Activated CD8-positive, alpha-beta memory T cell treated with anti-CD3 and anti-CD28 coated beads, Interleukin-2, amount 10 ng/mL, durations not matched to agents 7 days and 5 days (primary cell): ENCODE measurements around the gene LDHAL6B. TPM values are rescaled to one million over a fixed set of nuclear protein-coding genes. Genes with fewer than 3 reads are reported as not detected.

ENCODE experiments used
- ATAC-seq: fragments of 150-1000 bp; cut with Tn5 transposase; one replicate; pipeline ENCODE4 v1.10.0; 2021; ENCODE audit warnings: moderate library complexity
- CTCF ChIA-PET: fragments of 350-600 bp; sonication (Branson Sonifier 250); formaldehyde crosslinking; loops from one replicate; lab custom pipeline; 2021; ENCODE audit warnings: antibody characterized with exemption; lab: Charles Lee
- DNase-seq: peaks from one replicate; pipeline ENCODE4 v3.0.0-alpha.2; 2020
- H3K27ac Mint-ChIP-seq: one replicate; pipeline ENCODE4 v1.8.0; 2021; ENCODE audit warnings: mild to moderate bottlenecking, mixed read lengths
- H3K27me3 Mint-ChIP-seq: one replicate; pipeline ENCODE4 v1.8.0; 2021; ENCODE audit warnings: mixed read lengths
- H3K36me3 Mint-ChIP-seq: one replicate; pipeline ENCODE4 v1.8.0; 2021; ENCODE audit warnings: mild to moderate bottlenecking, mixed read lengths
- H3K4me1 Mint-ChIP-seq: one replicate; pipeline ENCODE4 v1.8.0; 2021; ENCODE audit warnings: mixed read lengths
- H3K4me3 Mint-ChIP-seq: one replicate; pipeline ENCODE4 v1.8.0; 2021; ENCODE audit warnings: mild to moderate bottlenecking, moderate library complexity, mixed read lengths
- H3K9me3 Mint-ChIP-seq: one replicate; pipeline ENCODE4 v1.8.0; 2022; ENCODE audit warnings: low read depth, mixed read lengths
- total RNA-seq, 2 experiments: library from RNA; stranded (reverse); gene quantifications; one replicate each; pipeline ENCODE4 v1.2.3, GENCODE V29; 2021

Gene LDHAL6B
- total RNA-seq, 2 experiments from 2014 or later: not detected

DNA sequence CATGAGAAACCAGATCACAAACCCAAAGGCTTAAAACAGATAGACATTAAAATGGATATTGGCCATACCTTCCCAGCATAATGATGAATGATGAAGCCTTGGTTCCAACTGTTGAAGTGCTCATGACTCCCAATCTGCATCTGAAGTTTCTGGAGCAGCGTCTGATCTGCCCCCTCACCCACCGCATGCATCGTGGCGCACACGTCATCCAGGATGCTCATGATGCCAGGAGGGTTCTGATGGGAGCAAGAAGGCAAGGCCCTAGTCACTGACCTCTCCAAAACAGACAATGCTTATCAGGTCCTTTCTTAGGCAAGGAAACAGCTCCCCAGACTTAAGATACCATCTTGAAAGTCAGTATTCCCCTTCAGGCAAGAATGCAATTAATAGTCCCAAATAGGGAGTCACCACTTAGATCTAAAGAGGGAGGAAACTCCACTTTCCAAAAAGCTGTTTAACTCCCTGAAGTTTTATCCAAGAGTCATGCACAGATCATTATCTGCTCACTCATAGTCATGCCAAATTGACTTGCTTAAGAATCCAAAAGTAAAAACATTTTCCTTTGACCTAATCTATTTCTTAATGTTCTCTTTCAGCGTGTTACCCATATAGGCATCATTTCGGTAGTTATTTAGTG, 2.1 kb downstream of the LDHAL6B start:
- no peak overlapping the region for H3K4me3 Mint-ChIP-seq
- H3K36me3 Mint-ChIP-seq: peaks cover 13% of the 10 kb centered on the region
- peaks cover 3% of the 10 kb centered on the region for H3K27me3 Mint-ChIP-seq
- H3K4me1 Mint-ChIP-seq: peaks cover 2% of the 10 kb centered on the region
- CTCF ChIA-PET: no interaction called here
- peak; percentile 18 for DNase-seq
- no peaks in the 10 kb centered on the region for H3K9me3 Mint-ChIP-seq
- H3K27ac Mint-ChIP-seq: no peak overlapping the region
- ATAC-seq: no peak

DNA sequence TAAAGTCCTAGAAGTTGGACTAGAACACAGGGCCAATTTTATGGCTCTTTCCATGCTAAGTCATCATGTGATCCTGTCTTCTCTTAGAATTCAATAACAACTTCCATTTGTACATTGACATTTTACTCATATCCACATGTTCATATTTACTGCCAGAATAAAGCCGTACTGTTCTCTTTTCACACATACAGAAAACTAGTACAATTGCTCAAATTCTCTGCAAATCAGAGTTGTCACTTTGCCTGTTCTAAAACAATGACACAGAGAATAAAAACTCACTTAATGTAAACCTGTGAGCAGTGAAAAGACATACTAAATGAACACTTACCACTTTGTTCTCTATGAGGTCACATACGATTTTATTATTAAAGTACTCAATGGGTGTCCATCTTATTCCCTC, 3.5 kb downstream of the LDHAL6B start:
- peaks cover 12% of the 10 kb centered on the region for H3K36me3 Mint-ChIP-seq
- peaks cover 2% of the 10 kb centered on the region for H3K4me1 Mint-ChIP-seq
- H3K4me3 Mint-ChIP-seq: no peak overlapping the region
- H3K27ac Mint-ChIP-seq: no peak overlapping the region
- H3K9me3 Mint-ChIP-seq: no peaks in the 10 kb centered on the region
- no peak for ATAC-seq
- CTCF ChIA-PET: no interaction called here
- no peak for DNase-seq
- peaks cover 3% of the 10 kb centered on the region for H3K27me3 Mint-ChIP-seq

DNA sequence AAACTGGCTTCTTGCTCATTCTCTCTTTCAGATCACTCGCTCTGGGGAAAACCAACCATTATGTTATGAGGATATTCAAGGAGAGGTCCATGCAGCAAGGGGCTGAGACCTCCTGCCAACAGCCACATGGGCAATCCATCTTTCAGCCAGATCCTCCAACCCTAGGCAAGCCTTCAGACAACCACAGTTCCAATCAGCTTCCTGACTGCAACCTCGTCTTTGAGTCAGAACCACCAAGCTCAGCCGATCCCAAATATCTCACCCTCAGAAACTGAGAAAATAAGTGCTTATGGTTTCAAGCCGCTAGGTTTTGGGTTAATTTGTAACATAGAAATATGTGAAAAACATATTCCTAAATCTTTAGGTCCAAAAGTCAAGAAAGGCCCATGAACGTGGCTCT, 10.3 kb downstream of the LDHAL6B start:
- Mint-ChIP-seq H3K27ac (no peak overlapping the region), H3K27me3 (peaks cover 3% of the 10 kb centered on the region), H3K36me3 (peaks cover 6% of the 10 kb centered on the region), H3K4me1 (no peaks in the 10 kb centered on the region), H3K9me3 (no peaks in the 10 kb centered on the region), H3K4me3 (no peak overlapping the region)
- ATAC-seq (no peak), DNase-seq (no peak)
- CTCF ChIA-PET: no interaction called here

DNA sequence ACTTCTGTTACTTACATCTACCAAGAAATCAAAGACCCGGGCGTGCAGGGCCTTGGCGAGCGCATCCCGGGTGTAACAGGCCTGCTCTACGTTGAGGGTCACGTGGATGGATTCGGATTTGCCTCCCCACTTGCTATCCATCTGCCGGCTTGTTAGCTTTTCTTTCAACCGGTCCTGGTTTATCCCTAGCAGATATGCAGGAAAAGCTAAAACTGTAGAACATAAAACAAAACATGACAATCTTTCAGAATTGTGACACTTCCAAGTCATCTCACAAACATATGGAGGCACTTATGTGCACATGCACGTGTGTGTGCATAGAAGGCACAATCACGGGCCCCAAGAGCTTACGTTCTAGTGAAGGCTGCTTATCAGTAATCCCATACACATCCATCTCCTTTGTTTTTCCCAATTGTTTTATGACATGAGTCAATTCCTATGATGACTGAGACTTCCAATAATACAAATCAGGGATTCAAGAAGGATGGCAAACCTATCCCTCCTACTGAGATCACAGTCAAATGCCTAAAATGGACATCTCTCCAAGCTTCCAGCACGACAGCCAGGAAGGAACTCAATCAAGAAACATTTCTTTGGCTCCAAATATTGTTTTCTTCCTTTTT, 11.3 kb downstream of the LDHAL6B start:
- Mint-ChIP-seq H3K36me3 (peaks cover 6% of the 10 kb centered on the region), H3K27me3 (no peaks in the 10 kb centered on the region), H3K4me3 (no peak overlapping the region), H3K27ac (no peak overlapping the region), H3K9me3 (no peaks in the 10 kb centered on the region), H3K4me1 (no peaks in the 10 kb centered on the region)
- ATAC-seq (no peak), DNase-seq (peak; percentile 30)
- CTCF ChIA-PET: interaction anchor here (0.6 kb wide), 1 partner anchor 403 kb away, joined by 5 read pairs; no protein-coding TSS in a partner anchor

DNA sequence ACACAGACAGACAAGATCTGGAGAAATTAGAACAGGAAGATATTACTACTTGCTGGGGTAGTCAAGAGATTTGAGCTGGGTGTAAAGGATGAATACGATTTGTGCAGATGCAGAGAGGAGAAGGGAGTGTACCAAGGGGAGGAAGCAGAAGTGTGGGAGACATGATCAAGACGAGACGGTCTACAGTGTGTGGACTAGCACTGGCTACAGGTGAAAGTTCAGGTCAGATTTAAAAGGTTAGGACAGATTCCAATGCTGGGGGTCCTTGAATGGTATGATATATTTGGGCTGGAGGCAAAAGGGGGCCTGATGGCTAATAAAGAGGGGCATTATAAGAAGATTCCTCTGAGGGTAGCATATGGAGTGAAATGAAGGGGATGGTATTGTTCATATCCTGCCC, 12.1 kb downstream of the LDHAL6B start:
- Mint-ChIP-seq H3K27ac (no peak overlapping the region), H3K36me3 (peaks cover 6% of the 10 kb centered on the region), H3K27me3 (no peaks in the 10 kb centered on the region), H3K9me3 (no peaks in the 10 kb centered on the region), H3K4me3 (no peak overlapping the region), H3K4me1 (no peaks in the 10 kb centered on the region)
- CTCF ChIA-PET: no interaction called here
- ATAC-seq (no peak), DNase-seq (no peak)

DNA sequence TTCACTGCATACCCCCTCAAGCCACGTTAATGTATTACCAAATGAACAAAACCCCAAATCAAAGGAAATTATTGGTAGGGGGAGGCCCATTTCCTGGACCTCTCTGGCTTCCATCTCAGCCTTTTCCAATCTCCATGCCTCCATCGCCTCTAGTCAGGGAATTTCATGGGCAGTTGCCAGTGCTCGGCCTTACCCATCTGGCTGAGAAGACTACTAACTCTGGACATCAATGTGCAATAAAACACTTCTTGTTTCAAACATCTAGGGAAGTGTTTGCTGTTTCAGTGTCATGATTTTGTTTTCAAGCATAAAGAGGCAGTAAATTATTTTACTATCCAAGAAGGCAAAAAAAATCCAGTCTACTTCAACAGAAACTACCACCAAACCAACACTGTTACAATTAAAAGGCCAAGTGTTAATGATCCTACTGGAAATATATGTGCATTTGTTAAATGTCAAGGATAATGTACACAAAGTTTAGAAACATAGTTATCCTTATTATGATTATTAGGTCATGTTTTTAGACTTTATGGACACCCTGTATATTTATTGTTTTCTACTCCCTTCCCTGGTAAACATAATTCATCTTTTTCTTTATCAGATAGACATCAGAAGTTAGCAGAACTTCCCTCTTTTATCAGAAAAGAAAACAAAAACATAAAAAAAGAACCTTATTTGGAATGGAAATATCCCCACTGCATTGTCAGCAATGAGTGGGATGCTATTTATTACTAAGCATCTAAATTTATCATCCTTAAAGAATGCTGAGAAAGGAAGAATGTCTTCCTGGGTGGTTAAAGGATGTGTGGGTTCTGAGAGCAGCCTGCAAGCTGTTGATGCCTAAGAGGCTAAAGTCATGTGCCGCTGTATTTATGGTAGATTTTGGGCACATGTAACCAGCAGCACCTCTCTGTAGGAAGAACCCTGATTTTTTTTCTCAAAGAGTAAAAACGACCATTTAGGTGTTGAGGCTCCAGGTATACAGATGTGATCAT, 15.2 kb downstream of the LDHAL6B start:
- CTCF ChIA-PET: no interaction called here
- H3K27me3 Mint-ChIP-seq: no peaks in the 10 kb centered on the region
- ATAC-seq: no peak
- no peaks in the 10 kb centered on the region for H3K9me3 Mint-ChIP-seq
- no peak for DNase-seq
- H3K27ac Mint-ChIP-seq: no peak overlapping the region
- no peaks in the 10 kb centered on the region for H3K4me1 Mint-ChIP-seq
- no peak overlapping the region for H3K4me3 Mint-ChIP-seq
- H3K36me3 Mint-ChIP-seq: peaks cover 6% of the 10 kb centered on the region

DNA sequence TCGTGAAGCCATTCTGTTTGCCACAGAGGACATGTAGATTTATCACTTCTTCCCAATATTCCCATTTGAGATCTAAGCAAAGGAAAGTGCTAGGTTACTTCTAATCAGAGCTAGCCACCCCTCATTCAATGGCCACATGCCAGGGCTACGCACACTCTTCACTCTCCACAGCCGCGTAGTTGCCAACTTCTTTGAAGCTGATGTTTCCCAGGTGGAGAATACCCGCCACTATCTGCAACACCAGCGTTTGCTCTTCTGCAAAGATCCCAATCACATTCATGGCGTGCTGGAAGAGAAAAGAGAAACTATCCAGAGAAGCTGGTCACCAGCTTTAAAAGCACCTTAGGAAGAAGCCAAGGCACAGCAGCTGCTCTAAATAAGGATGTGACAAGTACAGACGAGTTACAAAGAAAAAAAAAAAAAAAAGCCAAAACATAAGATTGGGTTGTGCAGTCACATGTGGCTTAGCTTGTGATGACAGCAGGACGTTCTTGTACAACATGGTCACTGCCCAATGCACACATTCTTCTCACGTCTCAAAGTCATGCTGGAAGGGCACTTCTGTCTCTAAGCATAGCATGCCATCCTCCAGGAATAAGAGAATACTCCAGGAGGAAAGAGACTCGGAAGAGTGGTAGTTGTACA, 16.4 kb downstream of the LDHAL6B start:
- CTCF ChIA-PET: no interaction called here

DNA sequence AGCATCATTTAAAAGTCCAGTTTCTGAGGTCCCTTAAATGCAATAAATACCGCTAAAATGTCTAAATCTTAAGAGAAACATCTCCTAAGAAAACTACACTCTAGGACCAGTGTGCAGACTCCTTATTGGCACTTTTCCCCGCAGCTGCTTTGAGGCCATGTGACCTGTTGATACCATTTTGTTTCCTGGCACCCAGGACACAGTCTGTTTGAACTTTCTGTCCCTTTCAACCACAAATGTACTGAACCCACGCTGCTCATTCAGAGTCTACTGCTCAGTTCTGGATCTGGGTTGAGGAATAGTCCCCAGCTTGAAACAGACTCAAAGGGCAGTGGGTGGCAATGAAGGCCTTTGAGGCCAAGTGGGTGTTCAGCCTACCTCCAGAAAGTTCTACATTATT, 17.1 kb downstream of the LDHAL6B start:
- Mint-ChIP-seq H3K27ac (no peak overlapping the region), H3K4me1 (no peaks in the 10 kb centered on the region), H3K27me3 (no peaks in the 10 kb centered on the region), H3K4me3 (no peak overlapping the region), H3K9me3 (no peaks in the 10 kb centered on the region), H3K36me3 (peaks cover 10% of the 10 kb centered on the region)
- CTCF ChIA-PET: interaction anchor here (1.2 kb wide), 1 partner anchor 11 kb away, joined by 4 read pairs; no protein-coding TSS in a partner anchor
- ATAC-seq: no peak
- peak; percentile 22 for DNase-seq

More for the DNA sequence above, 16.4 kb downstream of the LDHAL6B start:
- Mint-ChIP-seq H3K27ac (no peak overlapping the region), H3K36me3 (peaks cover 10% of the 10 kb centered on the region), H3K4me3 (no peak overlapping the region), H3K9me3 (no peaks in the 10 kb centered on the region), H3K27me3 (no peaks in the 10 kb centered on the region), H3K4me1 (no peaks in the 10 kb centered on the region)
- ATAC-seq: no peak
- DNase-seq: peak; percentile 14

DNA sequence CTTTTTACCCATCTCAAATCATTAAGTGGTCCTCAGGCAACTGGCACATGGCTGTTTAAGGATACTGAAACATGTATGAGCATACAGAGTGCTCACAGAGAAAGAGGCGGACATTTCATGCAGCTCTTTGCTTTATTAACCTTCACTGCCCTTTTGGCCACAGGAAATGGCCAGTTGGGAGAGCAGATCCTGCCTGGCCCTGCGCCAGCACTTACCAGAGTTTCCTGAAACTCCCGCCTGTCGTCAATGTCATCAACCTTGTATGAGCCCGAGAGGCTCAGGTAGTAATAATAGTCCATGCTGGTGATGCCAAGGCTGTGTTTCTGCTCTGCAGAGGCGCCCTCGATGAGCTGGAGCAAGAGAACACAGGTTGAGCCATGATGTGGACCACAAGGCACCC, 17.8 kb downstream of the LDHAL6B start:
- Mint-ChIP-seq H3K4me1 (no peaks in the 10 kb centered on the region), H3K36me3 (peaks cover 10% of the 10 kb centered on the region), H3K9me3 (no peaks in the 10 kb centered on the region), H3K27me3 (no peaks in the 10 kb centered on the region), H3K27ac (no peak overlapping the region), H3K4me3 (no peak overlapping the region)
- CTCF ChIA-PET: interaction anchor here (0.9 to 1.2 kb wide), 3 partner anchors 10 to 150 kb away, joined by 3 to 5 read pairs (median 4); no protein-coding TSS in a partner anchor
- DNase-seq: peak; percentile 18
- ATAC-seq: no peak

DNA sequence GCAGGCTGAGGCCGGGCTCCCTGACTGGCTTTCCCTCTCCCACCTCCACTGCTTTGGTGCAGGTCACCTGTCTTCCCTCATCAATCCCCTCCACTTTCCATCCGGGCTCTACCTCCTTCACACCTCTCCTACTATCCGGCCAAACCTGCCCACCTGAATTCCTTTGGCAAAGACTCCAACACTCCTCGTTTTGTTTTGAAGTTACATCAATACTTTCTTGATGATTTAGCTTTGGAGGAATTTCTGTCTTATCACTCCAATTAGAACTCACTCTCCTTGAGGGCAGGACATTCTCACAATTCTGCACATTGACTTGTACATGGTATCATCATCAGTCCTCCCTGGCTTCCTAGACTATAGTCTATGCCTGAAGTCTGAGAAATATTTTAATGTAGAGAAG, 20.4 kb downstream of the LDHAL6B start:
- Mint-ChIP-seq H3K4me3 (no peak overlapping the region), H3K4me1 (no peaks in the 10 kb centered on the region), H3K27ac (no peak overlapping the region), H3K9me3 (no peaks in the 10 kb centered on the region), H3K36me3 (peaks cover 7% of the 10 kb centered on the region), H3K27me3 (peaks cover 2% of the 10 kb centered on the region)
- CTCF ChIA-PET: no interaction called here
- ATAC-seq (no peak), DNase-seq (no peak)

DNA sequence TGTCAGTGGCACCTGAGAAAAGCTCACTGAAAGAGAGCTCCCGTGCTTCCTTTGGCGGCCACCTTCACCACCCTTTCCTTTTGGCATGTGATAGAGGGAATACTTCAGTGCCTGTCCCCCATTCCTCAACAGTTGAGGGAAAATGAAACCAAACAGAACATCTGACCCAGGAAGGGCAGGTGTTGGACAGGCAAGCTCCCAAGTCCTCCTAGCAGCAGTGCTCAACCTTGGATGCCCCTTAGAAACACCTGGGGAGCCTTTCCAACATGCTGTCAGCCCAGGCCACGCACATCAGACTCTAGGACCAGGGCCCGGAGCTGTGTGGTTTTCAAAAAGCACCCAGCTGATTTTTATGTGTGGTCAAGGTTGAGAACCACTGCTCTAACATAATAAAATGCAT, 22.4 kb downstream of the LDHAL6B start:
- DNase-seq (no peak), ATAC-seq (no peak)
- H3K4me3 Mint-ChIP-seq: no peak overlapping the region
- CTCF ChIA-PET: interaction anchor here (1.0 to 1.2 kb wide), 2 partner anchors 18 to 43 kb away, joined by 3 read pairs; no protein-coding TSS in a partner anchor
- no peaks in the 10 kb centered on the region for H3K4me1 Mint-ChIP-seq
- peaks cover 3% of the 10 kb centered on the region for H3K27me3 Mint-ChIP-seq
- no peaks in the 10 kb centered on the region for H3K9me3 Mint-ChIP-seq
- H3K27ac Mint-ChIP-seq: no peak overlapping the region
- peaks cover 6% of the 10 kb centered on the region for H3K36me3 Mint-ChIP-seq

DNA sequence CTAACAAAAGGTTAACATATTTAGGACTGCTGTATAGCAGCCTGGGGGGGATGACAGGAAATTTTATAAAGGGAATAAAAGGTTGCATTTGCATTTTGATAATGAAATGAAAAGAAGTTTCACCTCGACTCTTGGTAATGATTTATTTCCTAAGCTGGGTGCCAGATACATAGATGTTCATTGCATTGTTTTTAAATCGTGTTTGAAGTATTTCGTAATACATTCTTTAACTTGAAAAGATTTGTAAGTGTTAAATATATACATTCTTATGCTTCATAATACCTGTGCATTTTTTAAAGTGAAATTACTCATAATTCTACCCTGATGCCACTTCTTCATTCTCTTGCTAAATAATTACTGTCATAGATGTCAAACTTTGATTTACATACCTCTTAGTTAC, 22.8 kb downstream of the LDHAL6B start:
- no peaks in the 10 kb centered on the region for H3K4me1 Mint-ChIP-seq
- ATAC-seq (no peak), DNase-seq (no peak)
- no peaks in the 10 kb centered on the region for H3K9me3 Mint-ChIP-seq
- no peak overlapping the region for H3K27ac Mint-ChIP-seq
- H3K27me3 Mint-ChIP-seq: peaks cover 3% of the 10 kb centered on the region
- CTCF ChIA-PET: interaction anchor here (1.2 kb wide), 1 partner anchor 43 kb away, joined by 3 read pairs; no protein-coding TSS in a partner anchor
- H3K36me3 Mint-ChIP-seq: peaks cover 6% of the 10 kb centered on the region
- no peak overlapping the region for H3K4me3 Mint-ChIP-seq
